Mucosa of stomach (tissue), 1 donor: ENCODE data around the gene MCM3AP.

Experiments
- H3K27me3 ChIP-seq: one replicate; pipeline ENCODE4 v1.7.0; 2013; ENCODE audit warnings: mild to moderate bottlenecking, low read length; ENCODE audit not compliant: control insufficient read depth, insufficient read depth
- H3K36me3 ChIP-seq: one replicate; pipeline ENCODE4 v1.7.0; 2013; ENCODE audit warnings: low read length; ENCODE audit not compliant: control insufficient read depth, insufficient read depth
- H3K4me1 ChIP-seq: one replicate; pipeline ENCODE4 v1.7.0; 2013; ENCODE audit warnings: mild to moderate bottlenecking, low read length; ENCODE audit not compliant: control insufficient read depth, insufficient read depth
- H3K4me3 ChIP-seq: one replicate; pipeline ENCODE4 v1.7.0; 2013; ENCODE audit warnings: low read length
- H3K9ac ChIP-seq: one replicate; pipeline ENCODE4 v1.7.0; 2013; ENCODE audit warnings: mild to moderate bottlenecking, low read length, moderate library complexity
- H3K9me3 ChIP-seq: one replicate; pipeline ENCODE4 v1.7.0; 2013; ENCODE audit warnings: mild to moderate bottlenecking, low read length, moderate library complexity; ENCODE audit not compliant: control insufficient read depth
- donor health status: Pancreatic carcinoma.

The MCM3AP gene

GRCh38 chr21:46285206-46285661, at the start of gene MCM3AP:
TSS of gene MCM3AP (minus strand) at chr21:46285611. CDS start at chr21:46285286, 325 bp downstream.
- no peaks in the 10 kb centered on the region for H3K9me3 ChIP-seq
- peaks cover 23% of the 10 kb centered on the region for H3K4me1 ChIP-seq

GRCh38 chr21:46334351-46335140, 49.1 kb upstream of the MCM3AP start:
- peaks cover 6% of the 10 kb centered on the region for H3K36me3 ChIP-seq

More at GRCh38 chr21:46285206-46285661, at the start of gene MCM3AP:
- Histone ChIP-seq H3K36me3 (peaks cover 4% of the 10 kb centered on the region), H3K9ac (peak within 1 kb of the TSS; percentile 71), H3K4me3 (peak within 1 kb of the TSS; percentile 97), H3K27me3 (no peaks in the 10 kb centered on the region)

GRCh38 chr21:46329796-46330195, 44.4 kb upstream of the MCM3AP start:
- no peaks in the 10 kb centered on the region for H3K4me1 ChIP-seq
- H3K9ac ChIP-seq: no peak overlapping the region
- H3K36me3 ChIP-seq: peaks cover under 1% of the 10 kb centered on the region
- H3K4me3 ChIP-seq: no peak overlapping the region
- no peaks in the 10 kb centered on the region for H3K9me3 ChIP-seq
- no peaks in the 10 kb centered on the region for H3K27me3 ChIP-seq

More at GRCh38 chr21:46334351-46335140, 49.1 kb upstream of the MCM3AP start:
- Histone ChIP-seq H3K4me1 (no peaks in the 10 kb centered on the region), H3K4me3 (no peak overlapping the region), H3K9me3 (no peaks in the 10 kb centered on the region), H3K27me3 (no peaks in the 10 kb centered on the region), H3K9ac (no peak overlapping the region)

GRCh38 chr21:46328151-46328550, 42.7 kb upstream of the MCM3AP start:
- Histone ChIP-seq H3K27me3 (no peaks in the 10 kb centered on the region), H3K4me1 (no peaks in the 10 kb centered on the region), H3K9ac (no peak overlapping the region), H3K36me3 (no peaks in the 10 kb centered on the region), H3K9me3 (no peaks in the 10 kb centered on the region), H3K4me3 (no peak overlapping the region)

GRCh38 chr21:46327711-46328110, 42.3 kb upstream of the MCM3AP start:
- no peaks in the 10 kb centered on the region for H3K9me3 ChIP-seq
- H3K27me3 ChIP-seq: no peaks in the 10 kb centered on the region
- no peaks in the 10 kb centered on the region for H3K4me1 ChIP-seq
- no peak overlapping the region for H3K4me3 ChIP-seq
- no peak overlapping the region for H3K9ac ChIP-seq
- no peaks in the 10 kb centered on the region for H3K36me3 ChIP-seq

GRCh38 chr21:46326110-46326703, 40.8 kb upstream of the MCM3AP start:
- Histone ChIP-seq H3K4me1 (peaks cover 8% of the 10 kb centered on the region), H3K36me3 (no peaks in the 10 kb centered on the region), H3K9ac (no peak overlapping the region), H3K27me3 (no peaks in the 10 kb centered on the region), H3K4me3 (no peak overlapping the region), H3K9me3 (no peaks in the 10 kb centered on the region)

GRCh38 chr21:46325073-46325912, 39.9 kb upstream of the MCM3AP start:
- Histone ChIP-seq H3K36me3 (no peaks in the 10 kb centered on the region), H3K9ac (peak overlapping the region; percentile 60), H3K9me3 (no peaks in the 10 kb centered on the region), H3K4me3 (peak overlapping the region; percentile 60), H3K27me3 (no peaks in the 10 kb centered on the region), H3K4me1 (peaks cover 8% of the 10 kb centered on the region)

- Histone ChIP-seq H3K9me3 (no peaks in the 10 kb centered on the region), H3K4me1 (peaks cover 8% of the 10 kb centered on the region), H3K27me3 (no peaks in the 10 kb centered on the region), H3K4me3 (peak overlapping the region; percentile 67), H3K36me3 (no peaks in the 10 kb centered on the region), H3K9ac (peak overlapping the region; percentile 85)
Observed at GRCh38 chr21:46324390-46325072, 39.1 kb upstream of the MCM3AP start.

GRCh38 chr21:46323710-46324389, 38.4 kb upstream of the MCM3AP start, which contains the start of the genes C21orf58 and PCNT:
TSS of gene C21orf58 (minus strand) at chr21:46323870. CDS start at chr21:46322738, 1,132 bp downstream.
TSS of gene PCNT (plus strand) at chr21:46324156. CDS start at chr21:46324229, 73 bp downstream.
- no peaks in the 10 kb centered on the region for H3K27me3 ChIP-seq
- peaks cover 8% of the 10 kb centered on the region for H3K4me1 ChIP-seq
- peak within 1 kb of the TSS; percentile 67 for H3K4me3 ChIP-seq
- H3K36me3 ChIP-seq: no peaks in the 10 kb centered on the region
- H3K9ac ChIP-seq: peak within 1 kb of the TSS; percentile 85
- no peaks in the 10 kb centered on the region for H3K9me3 ChIP-seq

- no peaks in the 10 kb centered on the region for H3K36me3 ChIP-seq
- H3K4me3 ChIP-seq: peak overlapping the region; percentile 67
- H3K4me1 ChIP-seq: peaks cover 13% of the 10 kb centered on the region
- no peaks in the 10 kb centered on the region for H3K9me3 ChIP-seq
- H3K27me3 ChIP-seq: no peaks in the 10 kb centered on the region
- H3K9ac ChIP-seq: peak overlapping the region; percentile 57
Observed at GRCh38 chr21:46323227-46323709, 37.9 kb upstream of the MCM3AP start.
